Neuron (in vitro differentiated cells): Measurements from ENCODE around the gene RELL1.

Experiments used
- H2AFZ ChIP-seq: one replicate; pipeline ENCODE4 v1.6.1; 2013; ENCODE audit warnings: low read depth, mild to moderate bottlenecking, inconsistent platforms, low read length, moderate library complexity
- H3K27me3 ChIP-seq: one replicate; pipeline ENCODE4 v1.6.1; 2013; ENCODE audit warnings: low read length; ENCODE audit not compliant: insufficient read depth
- H3K36me3 ChIP-seq: one replicate; pipeline ENCODE4 v1.6.1; 2013; ENCODE audit warnings: low read length; ENCODE audit not compliant: insufficient read depth
- H3K4me1 ChIP-seq: one replicate; pipeline ENCODE4 v1.6.1; 2013; ENCODE audit warnings: low read length; ENCODE audit not compliant: insufficient read depth
- H3K4me3 ChIP-seq: 2 replicates; pipeline ENCODE4 v1.5.1; 2013; ENCODE audit warnings: mild to moderate bottlenecking, low read length, moderate library complexity
- H3K9me3 ChIP-seq: one replicate; pipeline ENCODE4 v1.6.1; 2013; ENCODE audit warnings: low read length

Gene RELL1

DNA sequence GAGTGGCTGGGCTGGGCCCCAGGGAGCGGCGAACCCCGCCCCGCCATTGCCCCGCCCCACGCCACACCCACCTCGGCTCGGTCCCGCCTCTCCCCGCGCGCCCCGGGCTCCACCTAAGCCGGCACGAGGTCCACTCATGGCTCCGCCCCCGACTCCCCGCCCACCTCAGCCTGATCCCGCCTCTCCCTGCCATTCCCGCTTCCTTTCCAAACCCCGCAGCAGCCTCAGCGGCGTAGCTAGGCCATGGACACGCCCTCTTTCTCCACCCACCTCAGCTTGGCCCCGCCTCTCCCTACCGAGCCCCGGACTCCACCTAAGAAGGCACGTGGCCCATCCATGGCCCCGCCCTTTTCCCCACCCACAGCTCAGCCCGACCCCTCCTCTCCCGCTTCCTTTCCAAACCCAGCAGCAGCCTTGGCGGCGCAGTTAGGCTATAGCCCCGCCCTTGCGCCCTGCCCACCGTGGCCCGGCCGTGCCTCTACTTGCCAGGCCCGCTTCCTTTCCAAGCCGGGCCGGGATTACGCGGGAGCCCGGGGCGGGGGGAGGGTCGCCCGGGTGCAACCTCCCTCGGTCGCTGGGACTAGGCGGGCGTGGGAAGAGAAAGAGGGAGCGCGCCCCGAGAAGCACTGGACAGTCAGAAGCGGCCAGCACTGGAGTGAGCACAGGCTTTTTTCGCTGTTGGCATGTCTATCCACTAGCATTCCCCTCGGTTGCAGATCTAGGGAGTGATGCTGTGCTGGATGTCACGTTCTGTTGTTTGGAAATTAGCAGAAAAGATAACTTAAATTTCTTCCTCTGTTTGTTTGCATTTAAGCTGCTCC lies at the start of gene RELL1:
TSS of gene RELL1 (minus strand) at position 4 of the 821 bp plus-strand sequence. CDS start 89 bp downstream, outside the sequence.
- Histone ChIP-seq H2AFZ (peak within 1 kb of the TSS; percentile 86), H3K4me3 (peak within 1 kb of the TSS; percentile 81), H3K36me3 (no peaks in the 10 kb centered on the region), H3K4me1 (peaks cover 22% of the 10 kb centered on the region), H3K27me3 (no peaks in the 10 kb centered on the region), H3K9me3 (no peaks in the 10 kb centered on the region)

DNA sequence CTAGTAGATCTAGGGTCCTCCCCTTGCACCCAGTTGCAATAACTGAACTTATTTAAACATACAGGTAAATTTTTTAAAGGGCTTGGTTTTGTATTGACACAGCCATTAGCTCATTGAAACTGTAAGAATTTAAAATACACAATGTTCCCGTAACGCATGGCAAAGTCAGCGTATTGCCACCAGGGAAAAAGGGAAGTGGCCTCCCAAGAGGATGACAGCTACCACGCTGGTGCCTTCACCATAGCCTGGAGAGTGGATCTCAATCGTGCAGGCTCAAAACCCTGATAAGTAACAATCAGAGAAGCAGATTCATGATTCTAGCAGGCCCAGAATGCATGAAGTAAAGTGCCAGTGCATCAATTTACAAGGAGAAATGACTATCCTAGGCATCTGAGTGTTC lies 49.4 kb upstream of the RELL1 start:
- Histone ChIP-seq H3K4me3 (no peak overlapping the region), H2AFZ (no peak overlapping the region), H3K36me3 (no peaks in the 10 kb centered on the region), H3K4me1 (no peaks in the 10 kb centered on the region), H3K9me3 (no peaks in the 10 kb centered on the region), H3K27me3 (peaks cover 3% of the 10 kb centered on the region)

- H3K36me3 ChIP-seq: no peaks in the 10 kb centered on the region
- H3K27me3 ChIP-seq: peaks cover 3% of the 10 kb centered on the region
- no peaks in the 10 kb centered on the region for H3K4me1 ChIP-seq
- no peak overlapping the region for H2AFZ ChIP-seq
- no peak overlapping the region for H3K4me3 ChIP-seq
- H3K9me3 ChIP-seq: no peaks in the 10 kb centered on the region
Measured at GRCh38 chr4:37734989-37735388, 48.8 kb upstream of the RELL1 start.

GRCh38 chr4:37733240-37733867 lies 47.2 kb upstream of the RELL1 start:
- no peak overlapping the region for H2AFZ ChIP-seq
- H3K4me3 ChIP-seq: no peak overlapping the region
- H3K4me1 ChIP-seq: peaks cover 8% of the 10 kb centered on the region
- H3K36me3 ChIP-seq: no peaks in the 10 kb centered on the region
- H3K27me3 ChIP-seq: peaks cover 3% of the 10 kb centered on the region
- no peaks in the 10 kb centered on the region for H3K9me3 ChIP-seq

GRCh38 chr4:37732526-37733186 lies 46.5 kb upstream of the RELL1 start:
- no peaks in the 10 kb centered on the region for H3K36me3 ChIP-seq
- no peak overlapping the region for H3K4me3 ChIP-seq
- H3K27me3 ChIP-seq: peaks cover 3% of the 10 kb centered on the region
- H3K4me1 ChIP-seq: peaks cover 8% of the 10 kb centered on the region
- no peaks in the 10 kb centered on the region for H3K9me3 ChIP-seq
- H2AFZ ChIP-seq: no peak overlapping the region

DNA sequence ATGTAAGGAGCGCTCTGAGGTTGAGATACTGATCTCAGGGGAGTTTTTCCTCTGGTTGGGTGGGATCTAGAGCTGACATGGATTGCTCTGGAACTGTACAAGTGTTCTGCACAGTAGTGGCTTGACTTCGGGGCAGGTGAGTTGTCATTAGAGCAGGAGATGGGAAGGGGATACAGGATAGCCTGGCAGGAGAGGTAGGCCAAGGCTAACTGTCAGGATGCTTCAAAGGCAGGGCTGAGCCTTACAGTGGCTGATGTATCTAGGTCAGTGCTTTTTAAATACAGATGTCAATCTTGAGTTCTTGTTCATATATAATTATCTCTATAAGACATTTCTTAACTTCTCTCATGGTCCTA lies 43.5 kb upstream of the RELL1 start:
- H3K36me3 ChIP-seq: no peaks in the 10 kb centered on the region
- H3K4me3 ChIP-seq: no peak overlapping the region
- H3K4me1 ChIP-seq: peaks cover 8% of the 10 kb centered on the region
- no peaks in the 10 kb centered on the region for H3K9me3 ChIP-seq
- H3K27me3 ChIP-seq: peaks cover 3% of the 10 kb centered on the region
- no peak overlapping the region for H2AFZ ChIP-seq

DNA sequence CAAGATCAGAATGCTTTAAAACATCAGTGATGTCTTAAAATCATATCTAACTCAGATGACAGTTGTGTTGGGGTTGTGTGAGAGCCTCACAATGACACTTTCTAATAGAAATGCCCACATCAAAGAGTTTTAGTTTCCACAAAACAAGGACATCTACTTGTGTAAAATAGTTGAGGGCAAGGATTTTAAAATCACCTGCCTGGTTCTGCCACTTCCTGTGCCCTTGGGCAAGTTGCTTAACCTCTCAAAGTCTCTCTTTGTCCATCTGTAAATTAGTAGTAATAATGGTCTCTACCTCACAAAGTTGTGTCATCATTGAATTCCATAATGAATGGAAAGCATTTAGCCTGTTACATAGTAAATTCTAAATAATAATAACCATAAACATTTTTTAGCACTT lies 41.9 kb upstream of the RELL1 start:
- H3K27me3 ChIP-seq: peaks cover 3% of the 10 kb centered on the region
- H3K4me3 ChIP-seq: no peak overlapping the region
- H3K9me3 ChIP-seq: no peaks in the 10 kb centered on the region
- H2AFZ ChIP-seq: no peak overlapping the region
- peaks cover 8% of the 10 kb centered on the region for H3K4me1 ChIP-seq
- no peaks in the 10 kb centered on the region for H3K36me3 ChIP-seq

- no peaks in the 10 kb centered on the region for H3K36me3 ChIP-seq
- H3K9me3 ChIP-seq: no peaks in the 10 kb centered on the region
- no peaks in the 10 kb centered on the region for H3K27me3 ChIP-seq
- no peak overlapping the region for H3K4me3 ChIP-seq
- H2AFZ ChIP-seq: no peak overlapping the region
- peaks cover 8% of the 10 kb centered on the region for H3K4me1 ChIP-seq
Measured at GRCh38 chr4:37727635-37728034, 41.5 kb upstream of the RELL1 start.

DNA sequence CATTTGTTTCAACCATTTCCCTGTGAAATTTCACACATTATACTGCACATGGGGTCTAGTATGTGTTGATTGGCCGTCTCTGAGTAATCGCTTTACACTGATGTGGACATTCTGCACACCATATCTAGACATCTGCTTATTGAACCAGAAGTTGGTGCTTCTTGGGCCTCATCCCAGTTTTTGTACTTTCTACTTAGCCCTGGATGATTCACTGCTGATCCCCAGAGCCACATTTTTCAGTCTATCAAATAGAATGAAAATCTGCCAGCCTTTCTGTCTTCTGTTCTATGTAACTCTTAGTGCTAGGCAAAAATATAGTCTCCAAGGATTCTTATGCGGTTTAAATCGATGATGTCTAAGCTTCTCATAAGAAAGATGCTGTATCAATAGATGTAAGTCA lies 40.5 kb upstream of the RELL1 start:
- no peaks in the 10 kb centered on the region for H3K9me3 ChIP-seq
- H3K4me1 ChIP-seq: peaks cover 8% of the 10 kb centered on the region
- H3K36me3 ChIP-seq: no peaks in the 10 kb centered on the region
- no peak overlapping the region for H3K4me3 ChIP-seq
- no peak overlapping the region for H2AFZ ChIP-seq
- no peaks in the 10 kb centered on the region for H3K27me3 ChIP-seq

DNA sequence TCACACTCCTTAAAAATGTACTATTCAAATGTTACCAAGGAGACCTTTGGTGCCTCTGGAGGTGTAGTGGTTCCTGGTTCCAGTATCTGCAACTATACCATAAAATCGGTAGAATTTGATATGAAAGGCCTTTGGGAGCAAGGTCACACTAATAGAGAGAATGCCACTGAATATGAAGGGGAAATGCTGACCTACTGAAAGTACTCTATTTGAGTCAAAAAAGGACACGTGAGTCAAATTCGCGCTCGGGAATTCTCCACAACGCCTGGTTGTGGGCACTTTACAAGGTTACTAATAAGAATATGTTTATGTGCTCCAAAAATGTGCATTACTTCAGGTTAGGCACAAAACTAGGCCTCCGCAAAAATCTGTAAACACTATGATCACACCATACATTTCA lies 39.5 kb upstream of the RELL1 start:
- H3K36me3 ChIP-seq: no peaks in the 10 kb centered on the region
- H2AFZ ChIP-seq: no peak overlapping the region
- no peak overlapping the region for H3K4me3 ChIP-seq
- H3K4me1 ChIP-seq: peaks cover 8% of the 10 kb centered on the region
- H3K27me3 ChIP-seq: no peaks in the 10 kb centered on the region
- no peaks in the 10 kb centered on the region for H3K9me3 ChIP-seq

DNA sequence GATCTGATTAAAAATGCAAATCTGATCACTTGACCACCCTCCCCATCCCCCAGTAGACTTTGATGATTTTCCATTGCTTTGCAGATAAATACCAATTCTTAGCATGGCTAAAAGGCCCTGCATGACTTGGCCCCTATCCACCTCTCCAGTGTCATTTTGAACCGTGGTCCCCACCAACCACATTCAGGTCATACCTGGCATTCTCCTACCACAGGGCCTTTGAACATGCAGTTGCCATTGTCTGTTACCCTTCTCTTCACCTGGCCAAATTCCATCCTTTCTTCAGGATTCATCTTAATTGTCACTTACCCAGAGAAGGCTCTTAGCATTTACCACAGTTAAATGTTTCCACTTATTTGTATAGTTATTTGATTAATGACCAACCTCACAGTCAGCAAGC lies 36.9 kb upstream of the RELL1 start:
- Histone ChIP-seq H3K4me3 (no peak overlapping the region), H3K27me3 (no peaks in the 10 kb centered on the region), H2AFZ (no peak overlapping the region), H3K9me3 (no peaks in the 10 kb centered on the region), H3K4me1 (no peaks in the 10 kb centered on the region), H3K36me3 (no peaks in the 10 kb centered on the region)

DNA sequence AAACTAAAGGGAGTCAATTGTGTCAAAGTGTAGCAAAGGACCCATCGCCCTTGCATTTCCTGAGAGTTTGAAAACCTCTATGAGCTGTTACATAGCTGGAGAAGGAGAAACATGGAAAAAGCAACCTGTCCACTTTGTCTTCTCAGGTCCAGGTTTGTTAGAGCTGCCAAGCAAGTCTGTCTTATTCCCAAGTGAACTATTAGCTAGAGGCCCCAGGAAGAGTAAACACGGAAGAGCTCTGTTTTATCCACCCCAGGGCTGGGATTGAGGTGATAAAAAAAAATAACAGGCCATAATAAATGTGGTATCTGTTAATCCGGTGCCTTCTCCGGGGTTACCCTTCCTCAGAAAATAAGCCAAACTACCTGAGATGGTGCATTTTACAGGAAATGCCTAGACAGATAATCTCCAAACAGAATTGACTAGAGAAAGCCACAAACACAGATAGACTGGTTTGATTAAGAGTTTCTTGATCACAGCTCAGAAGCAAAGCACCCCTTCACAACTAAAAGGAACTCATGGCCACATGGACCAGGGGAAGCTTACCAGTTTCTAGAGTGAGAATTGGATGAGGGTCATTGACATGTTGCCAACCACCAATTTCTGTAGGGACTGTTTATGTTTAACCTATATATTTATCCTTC lies 35.9 kb upstream of the RELL1 start:
- no peaks in the 10 kb centered on the region for H3K36me3 ChIP-seq
- H3K4me1 ChIP-seq: no peaks in the 10 kb centered on the region
- H3K27me3 ChIP-seq: no peaks in the 10 kb centered on the region
- no peak overlapping the region for H3K4me3 ChIP-seq
- no peak overlapping the region for H2AFZ ChIP-seq
- no peaks in the 10 kb centered on the region for H3K9me3 ChIP-seq

DNA sequence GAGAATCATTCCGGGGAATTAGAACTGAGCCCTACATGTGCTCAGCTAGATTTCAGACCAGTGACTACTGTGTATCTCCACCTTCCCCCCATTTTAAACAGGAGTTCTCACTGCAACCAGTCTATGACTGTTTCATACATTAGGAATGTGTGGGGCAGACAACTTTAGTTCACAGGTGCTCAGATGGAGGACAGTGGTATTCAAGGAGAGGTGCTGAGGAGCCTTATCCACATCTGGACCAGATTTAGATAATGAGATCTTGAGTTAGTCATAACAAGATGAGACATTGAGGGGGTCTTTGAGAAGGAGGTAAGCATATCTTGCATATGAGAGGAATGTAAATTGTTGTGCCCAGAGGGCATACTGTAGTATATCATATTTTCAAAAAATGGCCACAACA lies 32.8 kb upstream of the RELL1 start:
- H3K9me3 ChIP-seq: no peaks in the 10 kb centered on the region
- no peak overlapping the region for H3K4me3 ChIP-seq

More for the DNA sequence above, 32.8 kb upstream of the RELL1 start:
- Histone ChIP-seq H3K4me1 (no peaks in the 10 kb centered on the region), H3K27me3 (peaks cover 8% of the 10 kb centered on the region), H2AFZ (no peak overlapping the region), H3K36me3 (no peaks in the 10 kb centered on the region)
